ENCODE measurements around the gene PON2. TPM values are rescaled to one million over a fixed set of nuclear protein-coding genes. Genes with fewer than 3 reads are reported as not detected.

The PON2 gene
- total RNA-seq, 1 experiment from 2014 or later: 73.7 TPM

- TF ChIP-seq, protein P1, sequence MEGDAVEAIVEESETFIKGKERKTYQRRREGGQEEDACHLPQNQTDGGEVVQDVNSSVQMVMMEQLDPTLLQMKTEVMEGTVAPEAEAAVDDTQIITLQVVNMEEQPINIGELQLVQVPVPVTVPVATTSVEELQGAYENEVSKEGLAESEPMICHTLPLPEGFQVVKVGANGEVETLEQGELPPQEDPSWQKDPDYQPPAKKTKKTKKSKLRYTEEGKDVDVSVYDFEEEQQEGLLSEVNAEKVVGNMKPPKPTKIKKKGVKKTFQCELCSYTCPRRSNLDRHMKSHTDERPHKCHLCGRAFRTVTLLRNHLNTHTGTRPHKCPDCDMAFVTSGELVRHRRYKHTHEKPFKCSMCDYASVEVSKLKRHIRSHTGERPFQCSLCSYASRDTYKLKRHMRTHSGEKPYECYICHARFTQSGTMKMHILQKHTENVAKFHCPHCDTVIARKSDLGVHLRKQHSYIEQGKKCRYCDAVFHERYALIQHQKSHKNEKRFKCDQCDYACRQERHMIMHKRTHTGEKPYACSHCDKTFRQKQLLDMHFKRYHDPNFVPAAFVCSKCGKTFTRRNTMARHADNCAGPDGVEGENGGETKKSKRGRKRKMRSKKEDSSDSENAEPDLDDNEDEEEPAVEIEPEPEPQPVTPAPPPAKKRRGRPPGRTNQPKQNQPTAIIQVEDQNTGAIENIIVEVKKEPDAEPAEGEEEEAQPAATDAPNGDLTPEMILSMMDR (IDR thresholded peaks at IDR 0.05; ENCODE audit: unreplicated experiment): no peak
- DNase-seq: no peak
- Mint-ChIP-seq H3K27me3 (ENCODE audit: unreplicated experiment) (no peaks in the 10 kb centered on the region), H3K27ac (ENCODE audit: unreplicated experiment) (no peak overlapping the region), H3K36me3 (ENCODE audit: insufficient read depth, unreplicated experiment) (no peaks in the 10 kb centered on the region), H3K4me1 (ENCODE audit: low read depth, unreplicated experiment) (peaks cover 6% of the 10 kb centered on the region), H3K4me3 (ENCODE audit: low read depth, unreplicated experiment) (no peak overlapping the region), H3K9me3 (ENCODE audit: low read depth, unreplicated experiment) (peaks cover 3% of the 10 kb centered on the region)
- CTCF ChIA-PET: no interaction called here
- no TSS peak for BruUV-seq (replicated peaks)
- intact Hi-C loops (cut with micrococcal nuclease; ENCODE audit: unreplicated experiment): no loop called here
Observed at GRCh38 chr7:95427914-95428516, 6.8 kb downstream of the PON2 start.

DNA sequence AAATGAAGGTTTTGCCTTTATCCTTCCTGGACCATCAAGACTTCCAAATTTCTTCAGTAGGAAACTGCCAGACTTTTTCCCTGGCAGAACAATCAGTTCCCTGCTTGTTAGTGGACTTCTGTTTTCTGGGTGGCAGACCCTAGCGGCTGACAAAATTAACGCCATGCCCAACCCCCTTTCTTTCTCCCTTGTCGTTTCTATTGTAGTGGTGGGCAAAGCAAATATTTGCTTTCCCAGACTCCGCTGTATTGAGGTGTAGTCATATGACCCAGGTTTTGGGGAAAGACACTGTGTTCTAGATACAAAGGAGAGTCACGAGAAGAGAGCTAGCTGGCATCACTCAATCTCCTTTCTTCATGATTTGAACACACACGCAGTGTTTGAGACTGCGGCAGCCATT, 7.7 kb downstream of the PON2 start:
- Mint-ChIP-seq H3K9me3 (ENCODE audit: low read depth, unreplicated experiment) (peaks cover 3% of the 10 kb centered on the region), H3K36me3 (ENCODE audit: insufficient read depth, unreplicated experiment) (no peaks in the 10 kb centered on the region), H3K4me1 (ENCODE audit: low read depth, unreplicated experiment) (peaks cover 3% of the 10 kb centered on the region), H3K27me3 (ENCODE audit: unreplicated experiment) (no peaks in the 10 kb centered on the region), H3K4me3 (ENCODE audit: low read depth, unreplicated experiment) (no peak overlapping the region), H3K27ac (ENCODE audit: unreplicated experiment) (no peak overlapping the region)
- TF ChIP-seq, protein P1 (IDR thresholded peaks at IDR 0.05; ENCODE audit: unreplicated experiment): no peak
- CTCF ChIA-PET: no interaction called here
- BruUV-seq (replicated peaks): no TSS peak
- DNase-seq: no peak
- intact Hi-C loops (cut with micrococcal nuclease; ENCODE audit: unreplicated experiment): no loop called here

DNA sequence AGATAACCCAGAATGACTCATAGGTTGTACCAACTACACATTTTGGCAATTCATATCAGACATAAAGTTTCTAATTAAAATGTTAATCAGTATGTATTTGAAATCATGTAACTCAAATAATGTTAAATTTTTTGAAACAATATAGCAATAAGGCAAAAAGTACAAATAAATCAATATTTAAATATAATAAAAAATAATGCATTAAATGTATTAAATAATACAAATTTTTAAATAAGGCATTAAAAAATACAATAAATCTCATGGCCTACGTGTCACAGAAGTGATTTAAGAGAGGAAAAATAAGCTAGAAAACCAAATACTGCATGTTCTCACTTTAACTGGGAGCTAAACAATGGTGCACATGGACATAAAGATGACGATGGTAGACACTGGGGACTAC, 9.1 kb downstream of the PON2 start:
- H3K27ac Mint-ChIP-seq (ENCODE audit: unreplicated experiment): no peak overlapping the region
- H3K4me1 Mint-ChIP-seq (ENCODE audit: low read depth, unreplicated experiment): peaks cover 18% of the 10 kb centered on the region
- H3K9me3 Mint-ChIP-seq (ENCODE audit: low read depth, unreplicated experiment): peaks cover 3% of the 10 kb centered on the region
- no peaks in the 10 kb centered on the region for H3K27me3 Mint-ChIP-seq (ENCODE audit: unreplicated experiment)
- H3K36me3 Mint-ChIP-seq (ENCODE audit: insufficient read depth, unreplicated experiment): peaks cover 7% of the 10 kb centered on the region
- no peak for DNase-seq
- TF ChIP-seq, protein P1 (IDR thresholded peaks at IDR 0.05; ENCODE audit: unreplicated experiment): no peak
- intact Hi-C loops (cut with micrococcal nuclease; ENCODE audit: unreplicated experiment): no loop called here
- H3K4me3 Mint-ChIP-seq (ENCODE audit: low read depth, unreplicated experiment): no peak overlapping the region
- CTCF ChIA-PET: no interaction called here
- BruUV-seq (replicated peaks): no TSS peak

DNA sequence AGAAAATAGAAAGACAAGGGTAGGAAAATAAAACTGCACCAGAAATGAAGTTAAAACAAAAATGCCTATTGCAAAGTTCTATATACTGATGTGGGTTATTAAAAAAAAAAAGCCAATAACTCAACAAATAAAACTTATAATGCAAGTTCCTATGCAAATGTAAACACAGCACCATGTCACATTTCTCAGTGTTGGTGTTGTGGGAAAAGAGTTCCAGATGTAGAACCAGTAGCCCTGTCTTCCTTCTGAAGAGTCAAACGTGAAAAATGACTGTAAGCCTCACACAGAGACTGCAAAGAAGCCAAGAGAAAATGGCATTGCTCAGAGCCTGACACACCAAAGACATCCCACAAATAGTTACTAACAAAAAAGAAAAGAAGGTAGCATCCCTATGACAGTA, 10.1 kb downstream of the PON2 start:
- no peak overlapping the region for H3K27ac Mint-ChIP-seq (ENCODE audit: unreplicated experiment)
- TF ChIP-seq, protein P1 (IDR thresholded peaks at IDR 0.05; ENCODE audit: unreplicated experiment): no peak
- BruUV-seq (replicated peaks): no TSS peak
- H3K36me3 Mint-ChIP-seq (ENCODE audit: insufficient read depth, unreplicated experiment): peaks cover 7% of the 10 kb centered on the region
- peaks cover 3% of the 10 kb centered on the region for H3K9me3 Mint-ChIP-seq (ENCODE audit: low read depth, unreplicated experiment)
- intact Hi-C loops (cut with micrococcal nuclease; ENCODE audit: unreplicated experiment): no loop called here
- H3K4me3 Mint-ChIP-seq (ENCODE audit: low read depth, unreplicated experiment): no peak overlapping the region
- CTCF ChIA-PET: no interaction called here
- H3K4me1 Mint-ChIP-seq (ENCODE audit: low read depth, unreplicated experiment): peaks cover 25% of the 10 kb centered on the region
- DNase-seq: no peak
- no peaks in the 10 kb centered on the region for H3K27me3 Mint-ChIP-seq (ENCODE audit: unreplicated experiment)
